Activated T-helper 2 cell treated with anti-CD3 and anti-CD28 coated beads, Interferon-gamma antibody, Interleukin-2, Interleukin-4, amounts not matched to agents 10 μg/mL and 5 μg/mL and 100 μg/mL, durations not matched to agents 14 hours and 24 hours and 36 hours (primary cell): ENCODE measurements around the gene GPC2. TPM values are rescaled to one million over a fixed set of nuclear protein-coding genes. Genes with fewer than 3 reads are reported as not detected.
A peak's percentile ranks its signal among the peaks of the same experiment; 100 is the strongest.
"Not testable (repeated sequence)": the region's sequence is repeated elsewhere in the genome, so short reads cannot be mapped to it uniquely, and the experiment has no call there.

Experiments used
- DNase-seq: peaks from one replicate; pipeline ENCODE4 v3.0.0; 2021; ENCODE audit warnings: low spot score
- H3K27ac Mint-ChIP-seq: one replicate; pipeline ENCODE4 v1.8.0; 2021; ENCODE audit warnings: mixed read lengths
- H3K27me3 Mint-ChIP-seq: one replicate; pipeline ENCODE4 v1.8.0; 2021; ENCODE audit warnings: low read depth, mixed read lengths
- H3K36me3 Mint-ChIP-seq: one replicate; pipeline ENCODE4 v1.8.0; 2021; ENCODE audit warnings: low read depth, mixed read lengths
- H3K4me1 Mint-ChIP-seq: one replicate; pipeline ENCODE4 v1.8.0; 2021; ENCODE audit warnings: low read depth, mixed read lengths
- H3K4me3 Mint-ChIP-seq: one replicate; pipeline ENCODE4 v1.8.0; 2021; ENCODE audit warnings: low read depth, mild to moderate bottlenecking, moderate library complexity, mixed read lengths
- H3K9me3 Mint-ChIP-seq: one replicate; pipeline ENCODE4 v1.8.0; 2021; ENCODE audit warnings: mixed read lengths
- intact Hi-C: fragments of 100-400 bp; cut with micrococcal nuclease; formaldehyde crosslinking; loops from one replicate; pipeline ENCODE4 v1.15.1; 2023
- total RNA-seq: library from RNA; stranded (reverse); gene quantifications from 2 replicates; pipeline ENCODE4 v1.2.3, GENCODE V29; 2022

GPC2 gene
- total RNA-seq, 1 donor from 2014 or later: 7.8 TPM

DNA sequence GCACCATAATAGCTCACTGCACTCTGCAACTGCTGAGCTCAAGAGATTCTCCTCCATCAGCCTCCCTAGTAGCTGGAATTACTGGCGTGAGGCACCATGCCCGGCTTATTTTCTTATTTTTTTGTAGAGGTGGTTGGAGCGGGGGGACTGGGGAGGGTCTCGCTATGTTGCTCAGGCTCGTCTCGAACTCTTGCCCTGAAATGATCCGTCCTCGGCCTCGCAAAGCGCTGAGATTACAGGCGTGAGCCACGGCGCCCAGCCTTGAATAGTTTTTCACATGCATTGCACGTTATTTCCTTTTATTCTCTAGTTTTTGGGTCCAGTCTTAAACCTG lies 29.0 kb downstream of the GPC2 start:
- peak overlapping the region; percentile 95 for H3K27ac Mint-ChIP-seq
- intact Hi-C loops: loop anchor here (2.0 kb wide), 2 partner anchors 59 to 61 kb away; partner anchors contain the start of gene COPS6
- peak overlapping the region; percentile 96 for H3K4me3 Mint-ChIP-seq
- peaks cover 18% of the 10 kb centered on the region for H3K4me1 Mint-ChIP-seq
- H3K36me3 Mint-ChIP-seq: peaks cover 21% of the 10 kb centered on the region
- no peaks in the 10 kb centered on the region for H3K27me3 Mint-ChIP-seq
- no peaks in the 10 kb centered on the region for H3K9me3 Mint-ChIP-seq
- no peak for DNase-seq

DNA sequence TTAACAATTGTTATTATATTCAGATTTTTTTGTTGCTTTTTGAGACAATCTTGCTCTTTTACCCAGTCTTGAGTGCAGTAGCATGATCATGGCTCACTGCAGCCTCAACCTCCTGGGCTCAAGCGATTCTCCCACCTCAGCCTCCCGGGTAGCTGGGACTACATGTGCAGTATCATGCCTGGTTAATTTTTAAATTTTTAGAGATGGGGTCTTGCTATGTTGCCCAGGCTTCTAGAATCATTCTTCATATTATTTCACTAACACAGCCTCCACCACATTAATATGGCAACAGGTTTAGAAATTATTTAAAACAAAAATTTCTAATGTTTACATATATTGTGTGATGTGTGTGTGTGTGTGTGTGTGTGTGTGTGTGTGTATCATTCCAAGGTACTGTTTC lies 29.9 kb downstream of the GPC2 start:
- no peak overlapping the region for H3K27ac Mint-ChIP-seq
- peaks cover 13% of the 10 kb centered on the region for H3K36me3 Mint-ChIP-seq
- no peak overlapping the region for H3K4me3 Mint-ChIP-seq
- no peaks in the 10 kb centered on the region for H3K27me3 Mint-ChIP-seq
- DNase-seq: no peak
- peaks cover 14% of the 10 kb centered on the region for H3K4me1 Mint-ChIP-seq
- intact Hi-C loops: no loop called here
- no peaks in the 10 kb centered on the region for H3K9me3 Mint-ChIP-seq

GRCh38 chr7:100146350-100146749 lies 30.8 kb downstream of the GPC2 start:
- intact Hi-C loops, H3K4me3 Mint-ChIP-seq, H3K27ac Mint-ChIP-seq, H3K9me3 Mint-ChIP-seq, H3K36me3 Mint-ChIP-seq, DNase-seq, H3K27me3 Mint-ChIP-seq: not testable (repeated sequence)
- peaks cover 14% of the 10 kb centered on the region for H3K4me1 Mint-ChIP-seq

DNA sequence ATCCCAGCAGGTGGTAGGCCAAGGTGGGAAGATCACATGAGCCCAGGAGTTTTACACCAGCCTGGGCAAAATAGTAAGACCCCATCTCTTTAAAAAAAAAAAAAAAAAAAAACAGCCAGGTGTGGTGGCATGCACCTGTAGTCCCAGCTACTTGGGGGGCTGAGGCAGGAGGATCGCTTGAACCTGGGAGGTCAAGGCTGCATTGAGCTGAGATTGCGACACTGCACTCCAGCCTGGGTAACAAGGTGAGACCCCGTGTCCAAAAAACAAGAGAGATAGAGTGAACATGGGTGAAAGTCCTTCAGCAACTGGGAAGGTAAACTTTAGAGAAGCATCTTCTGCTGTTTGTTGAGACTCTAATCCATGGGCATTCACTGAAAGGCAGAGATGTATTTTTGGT lies 34.7 kb downstream of the GPC2 start:
- Mint-ChIP-seq H3K27ac (no peak overlapping the region), H3K36me3 (no peaks in the 10 kb centered on the region), H3K4me3 (no peak overlapping the region), H3K4me1 (peaks cover 19% of the 10 kb centered on the region), H3K9me3 (no peaks in the 10 kb centered on the region), H3K27me3 (no peaks in the 10 kb centered on the region)
- intact Hi-C loops: no loop called here
- DNase-seq: no peak

DNA sequence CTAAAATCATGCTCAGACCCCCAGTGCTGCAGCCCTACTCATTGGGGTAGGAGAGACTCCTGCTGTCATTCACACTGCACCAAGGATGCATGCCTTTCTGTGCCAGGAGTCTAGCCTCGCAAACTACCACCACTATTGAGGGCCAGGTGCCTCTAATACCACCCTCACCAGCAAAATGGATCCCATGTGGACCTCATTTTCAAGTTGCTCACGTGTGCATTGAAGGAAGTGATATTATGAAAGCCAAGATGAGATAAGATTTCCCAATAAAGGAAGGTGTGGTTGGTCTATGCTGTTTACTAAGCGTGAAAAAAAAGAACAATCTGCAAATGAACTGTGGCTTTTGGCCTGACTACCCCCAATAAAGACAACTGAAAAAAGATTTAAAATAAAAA lies 35.6 kb downstream of the GPC2 start:
- Mint-ChIP-seq H3K4me3 (no peak overlapping the region), H3K4me1 (peaks cover 19% of the 10 kb centered on the region), H3K27ac (no peak overlapping the region), H3K36me3 (no peaks in the 10 kb centered on the region), H3K9me3 (no peaks in the 10 kb centered on the region), H3K27me3 (no peaks in the 10 kb centered on the region)
- intact Hi-C loops: no loop called here
- DNase-seq: no peak

DNA sequence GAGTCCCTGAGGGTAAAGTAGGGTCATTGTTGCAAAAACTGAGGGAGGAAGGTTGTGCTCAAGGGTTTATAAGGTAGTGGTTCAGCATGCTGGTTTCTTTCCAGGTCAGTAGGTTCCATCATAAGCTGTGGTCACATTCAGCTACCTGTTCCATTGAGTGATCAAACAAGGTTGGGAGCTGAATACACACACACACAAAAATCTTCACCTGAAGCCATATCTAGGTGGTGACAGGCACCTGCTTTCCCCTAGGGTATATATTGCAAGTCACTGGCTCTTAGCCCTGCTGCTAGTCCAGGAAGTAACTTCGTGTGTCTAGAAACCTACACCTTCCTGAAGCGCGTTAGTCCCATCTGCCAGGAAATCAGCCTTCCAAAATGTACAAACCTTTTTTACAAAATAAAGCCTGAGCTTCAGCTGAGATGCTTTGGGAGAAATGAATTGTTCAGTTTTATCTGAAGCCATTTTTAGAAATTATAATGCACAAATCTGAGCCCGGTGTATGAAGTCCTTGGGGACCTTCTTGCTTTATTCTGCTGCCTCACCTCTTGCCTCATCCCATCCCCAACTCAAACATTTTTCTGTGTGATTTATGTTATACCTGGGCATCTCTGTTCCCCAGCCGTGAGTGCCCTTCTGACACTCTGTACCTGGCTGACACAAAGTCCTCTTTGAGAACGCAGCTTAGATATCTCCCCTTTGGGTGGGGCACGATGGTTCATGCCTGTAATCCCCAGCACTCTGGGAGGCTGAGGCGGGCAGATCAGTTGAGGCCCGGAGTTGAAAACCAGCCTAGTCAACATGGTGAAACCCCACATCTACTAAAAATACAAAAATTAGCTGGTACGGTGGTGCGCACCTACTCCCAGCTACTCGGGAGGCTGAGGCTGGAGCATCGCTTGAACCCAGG lies 39.1 kb downstream of the GPC2 start:
- Mint-ChIP-seq H3K36me3 (no peaks in the 10 kb centered on the region), H3K27ac (no peak overlapping the region), H3K4me3 (no peak overlapping the region), H3K27me3 (no peaks in the 10 kb centered on the region), H3K9me3 (no peaks in the 10 kb centered on the region), H3K4me1 (peaks cover 19% of the 10 kb centered on the region)
- no peak for DNase-seq
- intact Hi-C loops: loop anchor here (10.0 kb wide), 1 partner anchor 207 kb away; no protein-coding TSS in a partner anchor

- H3K27me3 Mint-ChIP-seq: no peaks in the 10 kb centered on the region
- peak; percentile 65 for DNase-seq
- intact Hi-C loops: loop anchor here (1.0 to 10.0 kb wide), 4 partner anchors 85 to 274 kb away; no protein-coding TSS in a partner anchor
- no peaks in the 10 kb centered on the region for H3K36me3 Mint-ChIP-seq
- H3K4me3 Mint-ChIP-seq: no peak overlapping the region
- no peaks in the 10 kb centered on the region for H3K9me3 Mint-ChIP-seq
- no peak overlapping the region for H3K27ac Mint-ChIP-seq
- H3K4me1 Mint-ChIP-seq: peaks cover 22% of the 10 kb centered on the region
Measured at GRCh38 chr7:100132697-100133151, 44.5 kb downstream of the GPC2 start.

- intact Hi-C loops: loop anchor here (1.0 to 10.0 kb wide), 4 partner anchors 85 to 275 kb away; no protein-coding TSS in a partner anchor
- Mint-ChIP-seq H3K4me3 (no peak overlapping the region), H3K36me3 (no peaks in the 10 kb centered on the region), H3K9me3 (no peaks in the 10 kb centered on the region), H3K4me1 (peaks cover 19% of the 10 kb centered on the region), H3K27me3 (no peaks in the 10 kb centered on the region), H3K27ac (no peak overlapping the region)
- DNase-seq: no peak
Measured at GRCh38 chr7:100132126-100132525, 45.1 kb downstream of the GPC2 start.

GRCh38 chr7:100130608-100131453 lies 46.4 kb downstream of the GPC2 start:
- peaks cover 6% of the 10 kb centered on the region for H3K36me3 Mint-ChIP-seq
- H3K27me3 Mint-ChIP-seq: no peaks in the 10 kb centered on the region
- no peaks in the 10 kb centered on the region for H3K9me3 Mint-ChIP-seq
- intact Hi-C loops: loop anchor here (1.0 to 10.0 kb wide), 3 partner anchors 139 to 214 kb away; no protein-coding TSS in a partner anchor
- peaks cover 19% of the 10 kb centered on the region for H3K4me1 Mint-ChIP-seq
- peak; percentile 78 for DNase-seq
- H3K4me3 Mint-ChIP-seq: no peak overlapping the region
- H3K27ac Mint-ChIP-seq: no peak overlapping the region

- not testable (repeated sequence) for H3K9me3 Mint-ChIP-seq, H3K36me3 Mint-ChIP-seq, H3K27me3 Mint-ChIP-seq, H3K27ac Mint-ChIP-seq, DNase-seq, H3K4me3 Mint-ChIP-seq
- intact Hi-C loops: loop anchor here (5.0 to 10.0 kb wide), 2 partner anchors 138 to 215 kb away; no protein-coding TSS in a partner anchor
- H3K4me1 Mint-ChIP-seq: peaks cover 24% of the 10 kb centered on the region
Measured at GRCh38 chr7:100130220-100130607, 47.0 kb downstream of the GPC2 start.

- intact Hi-C loops: loop anchor here (10.0 kb wide), 1 partner anchor 214 kb away; the partner anchor contains the start of gene TRIM4
- peak overlapping the region; percentile 77 for H3K4me3 Mint-ChIP-seq
- DNase-seq: no peak
- no peaks in the 10 kb centered on the region for H3K27me3 Mint-ChIP-seq
- peaks cover 20% of the 10 kb centered on the region for H3K36me3 Mint-ChIP-seq
- no peak overlapping the region for H3K27ac Mint-ChIP-seq
- peaks cover 31% of the 10 kb centered on the region for H3K4me1 Mint-ChIP-seq
- no peaks in the 10 kb centered on the region for H3K9me3 Mint-ChIP-seq
Measured at GRCh38 chr7:100128637-100128963, 48.6 kb downstream of the GPC2 start.

- peak overlapping the region; percentile 77 for H3K4me3 Mint-ChIP-seq
Measured at GRCh38 chr7:100127866-100128636, 49.1 kb downstream of the GPC2 start.

More at GRCh38 chr7:100127866-100128636, 49.1 kb downstream of the GPC2 start:
- intact Hi-C loops: loop anchor here (1.0 to 10.0 kb wide), 4 partner anchors 9 to 213 kb away; partner anchors contain the start of genes AP4M1, CNPY4, COPS6 and MCM7
- no peaks in the 10 kb centered on the region for H3K9me3 Mint-ChIP-seq
- H3K27me3 Mint-ChIP-seq: no peaks in the 10 kb centered on the region
- peaks cover 22% of the 10 kb centered on the region for H3K36me3 Mint-ChIP-seq
- H3K27ac Mint-ChIP-seq: peak overlapping the region; percentile 52
- H3K4me1 Mint-ChIP-seq: peaks cover 31% of the 10 kb centered on the region
- DNase-seq: no peak
